Measurements from ENCODE around the gene OR5I1. TPM values are rescaled to one million over a fixed set of nuclear protein-coding genes. Genes with fewer than 3 reads are reported as not detected.
"Not testable (repeated sequence)": the region's sequence is repeated elsewhere in the genome, so short reads cannot be mapped to it uniquely, and the experiment has no call there.

OR5I1 gene
- polyA plus RNA-seq, 1 experiment, result not detected

- no peak for DNase-seq (ENCODE audit: low read depth, low spot score)
- H3K27ac ChIP-seq (ENCODE audit: low read depth, low read length), result no peak overlapping the region
- no peaks in the 10 kb centered on the region for H3K27me3 ChIP-seq (ENCODE audit: control insufficient read depth, insufficient read depth, low read length)
- peaks cover 8% of the 10 kb centered on the region for H3K9me3 ChIP-seq (ENCODE audit: control insufficient read depth, insufficient read depth, low read length)
- no peak overlapping the region for H3K4me3 ChIP-seq (ENCODE audit: low read depth, low read length)
- no peak for TF ChIP-seq CTCF (IDR thresholded peaks at IDR 0.05; ENCODE audit: low read depth, low read length)
- ChIA-PET CTCF (no interaction called here), POLR2A (no interaction called here)
Measured at GRCh38 chr11:55902308-55902707, 33.9 kb downstream of the OR5I1 start.

GRCh38 chr11:55895216-55895615 lies 41.0 kb downstream of the OR5I1 start:
- Histone ChIP-seq H3K27ac (ENCODE audit: low read depth, low read length) (no peak overlapping the region), H3K4me3 (ENCODE audit: low read depth, low read length) (no peak overlapping the region), H3K9me3 (ENCODE audit: control insufficient read depth, insufficient read depth, low read length) (peaks cover 11% of the 10 kb centered on the region), H3K27me3 (ENCODE audit: control insufficient read depth, insufficient read depth, low read length) (no peaks in the 10 kb centered on the region)
- CTCF ChIA-PET, result no interaction called here
- POLR2A ChIA-PET, result no interaction called here
- no peak for DNase-seq (ENCODE audit: low read depth, low spot score)
- no peak for TF ChIP-seq CTCF (IDR thresholded peaks at IDR 0.05; ENCODE audit: low read depth, low read length)

- H3K27ac ChIP-seq (ENCODE audit: low read depth, low read length); H3K4me3 ChIP-seq (ENCODE audit: low read depth, low read length); DNase-seq (ENCODE audit: low read depth, low spot score); H3K27me3 ChIP-seq (ENCODE audit: control insufficient read depth, insufficient read depth, low read length); CTCF ChIA-PET; H3K9me3 ChIP-seq (ENCODE audit: control insufficient read depth, insufficient read depth, low read length); POLR2A ChIA-PET: not testable (repeated sequence)
Measured at GRCh38 chr11:55885481-55885880, 50.7 kb downstream of the OR5I1 start.

Other genes with a start within 250 kb of the OR5I1 start
- gene OR5D13, start 163.0 kb downstream of the OR5I1 start, polyA plus RNA-seq (2011; rRNA removed), result not detected in 2 replicates
- not detected in 2 replicates for gene OR5D14, start 140.8 kb downstream of the OR5I1 start, polyA plus RNA-seq (2011; rRNA removed)
- gene OR5L1, start 125.0 kb downstream of the OR5I1 start, polyA plus RNA-seq (2011; rRNA removed), result not detected in 2 replicates
- not detected in 2 replicates for gene OR5D18, start 116.8 kb downstream of the OR5I1 start, polyA plus RNA-seq (2011; rRNA removed)
- not detected in 2 replicates for gene OR5L2, start 109.2 kb downstream of the OR5I1 start, polyA plus RNA-seq (2011; rRNA removed)
- gene OR5D16, start 97.6 kb downstream of the OR5I1 start, polyA plus RNA-seq (2011; rRNA removed), result not detected in 2 replicates
- not detected in 2 replicates for gene TRIM51, start 53.1 kb downstream of the OR5I1 start, polyA plus RNA-seq (2011; rRNA removed)
- not detected in 2 replicates for gene OR5W2, start 21.8 kb downstream of the OR5I1 start, polyA plus RNA-seq (2011; rRNA removed)
- not detected in 2 replicates for gene OR10AG1, start 33.5 kb upstream of the OR5I1 start, polyA plus RNA-seq (2011; rRNA removed)
- not detected in 2 replicates for gene OR5F1, start 58.2 kb upstream of the OR5I1 start, polyA plus RNA-seq (2011; rRNA removed)
- gene OR5AS1, start 91.3 kb upstream of the OR5I1 start, polyA plus RNA-seq (2011; rRNA removed), result not detected in 2 replicates
- not detected in 2 replicates for gene OR8I2, start 156.9 kb upstream of the OR5I1 start, polyA plus RNA-seq (2011; rRNA removed)
- gene OR8H2, start 167.3 kb upstream of the OR5I1 start, polyA plus RNA-seq (2011; rRNA removed), result not detected in 2 replicates
- not detected in 2 replicates for gene OR8H3, start 186.0 kb upstream of the OR5I1 start, polyA plus RNA-seq (2011; rRNA removed)
- not detected in 2 replicates for gene OR8J3, start 203.8 kb upstream of the OR5I1 start, polyA plus RNA-seq (2011; rRNA removed)
- not detected in 2 replicates for gene OR8K5, start 223.9 kb upstream of the OR5I1 start, polyA plus RNA-seq (2011; rRNA removed)
- not detected in 2 replicates for gene OR5J2, start 240.2 kb upstream of the OR5I1 start, polyA plus RNA-seq (2011; rRNA removed)